Epithelial cell of esophagus (primary cell): ENCODE data around the gene CCNJ.
A peak's percentile ranks its signal among the peaks of the same experiment; 100 is the strongest.
"Not testable (repeated sequence)": the region's sequence is repeated elsewhere in the genome, so short reads cannot be mapped to it uniquely, and the experiment has no call there.

Experiments
- DNase-seq: peaks from one replicate; pipeline ENCODE4 v3.0.0; 2010; ENCODE audit warnings: low read depth
- H3K4me3 ChIP-seq: 2 replicates; pipeline ENCODE4 v1.5.1; 2011; ENCODE audit warnings: mild to moderate bottlenecking, low read length, control low read depth
- TF ChIP-seq, protein P1 (sequence below): IDR thresholded peaks from 2 replicates; pipeline ENCODE4 v1.5.1; 2011; ENCODE audit warnings: low read depth, mild to moderate bottlenecking, low read length, control low read depth, inconsistent platforms; ENCODE audit not compliant: insufficient read depth; ENCODE audit errors: missing control alignments

The CCNJ gene, protein sequence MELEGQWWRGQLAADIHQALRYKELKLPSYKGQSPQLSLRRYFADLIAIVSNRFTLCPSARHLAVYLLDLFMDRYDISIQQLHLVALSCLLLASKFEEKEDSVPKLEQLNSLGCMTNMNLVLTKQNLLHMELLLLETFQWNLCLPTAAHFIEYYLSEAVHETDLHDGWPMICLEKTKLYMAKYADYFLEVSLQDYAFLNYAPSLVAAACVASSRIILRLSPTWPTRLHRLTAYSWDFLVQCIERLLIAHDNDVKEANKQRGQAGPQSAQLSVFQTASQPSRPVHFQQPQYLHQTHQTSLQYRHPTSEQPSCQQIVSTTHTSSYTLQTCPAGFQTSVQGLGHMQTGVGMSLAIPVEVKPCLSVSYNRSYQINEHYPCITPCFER

GRCh38 chr10:96043033-96043892 is at the start of gene CCNJ:
TSS of gene CCNJ (plus strand) at chr10:96043583. CDS start at chr10:96044394, 811 bp downstream.
- DNase-seq = peak; percentile 93
- TF ChIP-seq, protein P1, sequence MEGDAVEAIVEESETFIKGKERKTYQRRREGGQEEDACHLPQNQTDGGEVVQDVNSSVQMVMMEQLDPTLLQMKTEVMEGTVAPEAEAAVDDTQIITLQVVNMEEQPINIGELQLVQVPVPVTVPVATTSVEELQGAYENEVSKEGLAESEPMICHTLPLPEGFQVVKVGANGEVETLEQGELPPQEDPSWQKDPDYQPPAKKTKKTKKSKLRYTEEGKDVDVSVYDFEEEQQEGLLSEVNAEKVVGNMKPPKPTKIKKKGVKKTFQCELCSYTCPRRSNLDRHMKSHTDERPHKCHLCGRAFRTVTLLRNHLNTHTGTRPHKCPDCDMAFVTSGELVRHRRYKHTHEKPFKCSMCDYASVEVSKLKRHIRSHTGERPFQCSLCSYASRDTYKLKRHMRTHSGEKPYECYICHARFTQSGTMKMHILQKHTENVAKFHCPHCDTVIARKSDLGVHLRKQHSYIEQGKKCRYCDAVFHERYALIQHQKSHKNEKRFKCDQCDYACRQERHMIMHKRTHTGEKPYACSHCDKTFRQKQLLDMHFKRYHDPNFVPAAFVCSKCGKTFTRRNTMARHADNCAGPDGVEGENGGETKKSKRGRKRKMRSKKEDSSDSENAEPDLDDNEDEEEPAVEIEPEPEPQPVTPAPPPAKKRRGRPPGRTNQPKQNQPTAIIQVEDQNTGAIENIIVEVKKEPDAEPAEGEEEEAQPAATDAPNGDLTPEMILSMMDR = no peak
- H3K4me3 ChIP-seq = peak within 1 kb of the TSS; percentile 77

- not testable (repeated sequence) for DNase-seq, H3K4me3 ChIP-seq
Observed at GRCh38 chr10:95994376-95994775, 49.0 kb upstream of the CCNJ start.

- no peak overlapping the region for H3K4me3 ChIP-seq
- no peak for DNase-seq
- TF ChIP-seq, protein P1 = no peak
Observed at GRCh38 chr10:95998255-95998784, 45.1 kb upstream of the CCNJ start.

DNA sequence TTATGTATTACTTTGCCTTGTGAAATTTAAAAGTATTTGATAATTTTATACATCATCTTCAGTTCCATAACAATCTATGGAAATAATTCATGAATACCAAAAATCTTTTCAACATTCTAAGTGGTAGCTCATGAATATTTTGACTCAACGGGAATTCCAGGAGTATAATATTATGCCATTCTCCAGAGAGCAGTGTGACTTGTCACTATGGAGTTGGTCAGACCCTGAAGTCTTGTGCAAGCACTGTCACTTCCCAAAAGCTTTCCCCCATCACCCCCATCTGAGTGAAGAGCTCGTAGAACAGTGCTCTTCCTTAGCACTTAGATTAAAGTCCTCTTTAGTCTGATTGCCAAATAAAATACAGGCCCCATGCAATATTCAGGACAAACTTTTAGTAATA is 29.4 kb upstream of the CCNJ start:
- TF ChIP-seq, protein P1 = no peak
- H3K4me3 ChIP-seq = no peak overlapping the region

GRCh38 chr10:96014473-96015102 is 28.8 kb upstream of the CCNJ start:
- no peak for DNase-seq
- TF ChIP-seq, protein P1 = no peak
- no peak overlapping the region for H3K4me3 ChIP-seq

More for the DNA sequence above, 29.4 kb upstream of the CCNJ start:
- DNase-seq = no peak

- TF ChIP-seq, protein P1 = peak; percentile 74
- DNase-seq = peak; percentile 70
- H3K4me3 ChIP-seq = no peak overlapping the region
Observed at GRCh38 chr10:96017191-96017687, 26.1 kb upstream of the CCNJ start.
